ENCODE data around the gene MOG.

Gene MOG

GRCh38 chr6:29681811-29682210 lies 24.9 kb downstream of the MOG start:
- no peaks in the 10 kb centered on the region for H3K9me3 ChIP-seq (ENCODE audit: control insufficient read depth, insufficient read depth, low read length)
- H4K20me1 ChIP-seq (ENCODE audit: control insufficient read depth, insufficient read depth, low read depth, low read length) = no peaks in the 10 kb centered on the region
- no peaks in the 10 kb centered on the region for H3K36me3 ChIP-seq (ENCODE audit: control insufficient read depth, low read length)
- H3F3A ChIP-seq (ENCODE audit: control insufficient read depth, insufficient read depth) = no peaks in the 10 kb centered on the region
- H3K79me2 ChIP-seq (ENCODE audit: control insufficient read depth, low read length) = no peaks in the 10 kb centered on the region
- H3K4me3 ChIP-seq (ENCODE audit: low read length) = no peak overlapping the region
- H3K4me2 ChIP-seq (ENCODE audit: low read length) = no peak overlapping the region
- H3K4me1 ChIP-seq (ENCODE audit: control insufficient read depth, low read length) = no peaks in the 10 kb centered on the region
- H3K9me2 ChIP-seq (replicated peaks; ENCODE audit: control insufficient read depth, low read length) = no peaks in the 10 kb centered on the region
- H3K27me3 ChIP-seq (ENCODE audit: control insufficient read depth, low read length) = no peaks in the 10 kb centered on the region
- TF ChIP-seq CTCF (IDR thresholded peaks at IDR 0.05; ENCODE audit: low read depth, low read length, poor library complexity, severe bottlenecking) (no peak), EZH2phosphoT487 (IDR thresholded peaks at IDR 0.05; ENCODE audit: borderline replicate concordance, low read length) (no peak)
- no peak overlapping the region for H3K27ac ChIP-seq (ENCODE audit: low read depth, low read length)

DNA sequence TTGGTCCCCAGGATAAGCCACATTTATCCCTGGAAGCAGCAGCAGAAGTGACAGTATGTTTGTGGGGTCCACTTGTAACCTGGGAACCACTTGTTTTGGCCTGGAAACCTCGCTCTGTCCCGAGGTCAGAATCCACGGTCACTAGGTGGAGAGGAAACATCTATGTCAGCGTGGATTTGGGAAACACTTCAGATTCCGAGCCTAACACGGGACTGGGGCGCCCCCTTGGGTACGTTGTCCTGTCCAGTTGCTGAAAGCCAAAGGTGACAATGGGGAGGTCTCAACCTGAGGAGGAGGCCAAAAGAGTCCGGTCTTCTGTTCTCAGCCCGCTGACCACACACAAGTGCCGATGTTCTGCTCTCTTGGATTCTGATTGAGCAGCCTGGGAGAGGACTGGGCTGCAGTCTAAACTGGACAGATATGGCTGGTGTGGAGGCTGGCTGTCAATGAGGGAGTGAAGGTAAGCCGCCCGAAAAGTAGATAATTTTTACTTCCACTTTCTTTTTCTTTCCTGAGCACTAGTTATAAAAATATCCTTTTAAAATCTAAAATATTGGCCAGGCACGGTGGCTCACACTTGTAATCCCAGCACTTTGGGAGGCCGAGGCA lies 28.9 kb downstream of the MOG start:
- H3F3A ChIP-seq (ENCODE audit: control insufficient read depth, insufficient read depth) = no peaks in the 10 kb centered on the region
- H3K9me2 ChIP-seq (replicated peaks; ENCODE audit: control insufficient read depth, low read length) = no peaks in the 10 kb centered on the region
- no peaks in the 10 kb centered on the region for H4K20me1 ChIP-seq (ENCODE audit: control insufficient read depth, insufficient read depth, low read depth, low read length)
- TF ChIP-seq EZH2phosphoT487 (IDR thresholded peaks at IDR 0.05; ENCODE audit: borderline replicate concordance, low read length) (no peak), CTCF (IDR thresholded peaks at IDR 0.05; ENCODE audit: low read depth, low read length, poor library complexity, severe bottlenecking) (no peak)
- no peaks in the 10 kb centered on the region for H3K27me3 ChIP-seq (ENCODE audit: control insufficient read depth, low read length)
- no peaks in the 10 kb centered on the region for H3K9me3 ChIP-seq (ENCODE audit: control insufficient read depth, insufficient read depth, low read length)
- no peaks in the 10 kb centered on the region for H3K36me3 ChIP-seq (ENCODE audit: control insufficient read depth, low read length)
- H3K4me2 ChIP-seq (ENCODE audit: low read length) = no peak overlapping the region
- no peak overlapping the region for H3K27ac ChIP-seq (ENCODE audit: low read depth, low read length)
- H3K4me3 ChIP-seq (ENCODE audit: low read length) = no peak overlapping the region
- H3K79me2 ChIP-seq (ENCODE audit: control insufficient read depth, low read length) = no peaks in the 10 kb centered on the region
- H3K4me1 ChIP-seq (ENCODE audit: control insufficient read depth, low read length) = no peaks in the 10 kb centered on the region

DNA sequence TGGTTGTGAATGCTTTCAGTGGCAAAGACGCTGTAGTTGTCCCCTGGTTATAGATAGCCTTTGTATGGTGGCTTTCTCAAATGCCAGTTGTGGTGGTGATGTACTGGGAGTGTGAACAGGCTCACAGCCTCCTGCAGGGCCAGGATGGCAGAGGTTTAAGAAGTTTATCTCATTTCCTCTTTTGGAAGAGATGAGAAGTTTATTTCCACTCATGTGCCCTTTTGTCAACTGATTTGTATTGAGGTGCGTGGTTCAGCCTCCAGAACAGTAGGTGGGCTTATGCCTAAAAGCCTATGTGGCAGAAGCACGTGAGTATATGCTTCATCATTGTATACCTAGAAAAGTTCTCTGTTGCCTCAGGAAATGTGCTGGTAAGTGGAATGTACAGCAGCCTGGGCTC lies 37.7 kb downstream of the MOG start:
- no peak overlapping the region for H3K4me3 ChIP-seq (ENCODE audit: low read length)
- no peaks in the 10 kb centered on the region for H3F3A ChIP-seq (ENCODE audit: control insufficient read depth, insufficient read depth)
- H3K36me3 ChIP-seq (ENCODE audit: control insufficient read depth, low read length) = no peaks in the 10 kb centered on the region
- no peaks in the 10 kb centered on the region for H3K79me2 ChIP-seq (ENCODE audit: control insufficient read depth, low read length)
- no peak overlapping the region for H3K4me2 ChIP-seq (ENCODE audit: low read length)
- no peaks in the 10 kb centered on the region for H3K9me3 ChIP-seq (ENCODE audit: control insufficient read depth, insufficient read depth, low read length)
- no peaks in the 10 kb centered on the region for H3K27me3 ChIP-seq (ENCODE audit: control insufficient read depth, low read length)
- TF ChIP-seq EZH2phosphoT487 (IDR thresholded peaks at IDR 0.05; ENCODE audit: borderline replicate concordance, low read length) (no peak), CTCF (IDR thresholded peaks at IDR 0.05; ENCODE audit: low read depth, low read length, poor library complexity, severe bottlenecking) (no peak)
- no peaks in the 10 kb centered on the region for H4K20me1 ChIP-seq (ENCODE audit: control insufficient read depth, insufficient read depth, low read depth, low read length)
- H3K4me1 ChIP-seq (ENCODE audit: control insufficient read depth, low read length) = no peaks in the 10 kb centered on the region
- H3K27ac ChIP-seq (ENCODE audit: low read depth, low read length) = no peak overlapping the region
- H3K9me2 ChIP-seq (replicated peaks; ENCODE audit: control insufficient read depth, low read length) = no peaks in the 10 kb centered on the region
